Adipose tissue (tissue), 3 donors: Measurements from ENCODE around the gene NBPF9. TPM values are rescaled to one million over a fixed set of nuclear protein-coding genes. Genes with fewer than 3 reads are reported as not detected.
"Not testable (repeated sequence)": the region's sequence is repeated elsewhere in the genome, so short reads cannot be mapped to it uniquely, and the experiment has no call there.

ENCODE experiments used
- H3K27ac ChIP-seq: one replicate; pipeline ENCODE4 v1.5.1; 2013; ENCODE audit warnings: low read depth, low read length
- WGBS, 3 donors: extraction: QIAGEN DNeasy Blood & Tissue Kit; methylation state at CpG; one replicate each; pipeline ENCODE4 v1.1.7; 2013; 5-methylcytosine and 5-hydroxymethylcytosine counted together
- polyA plus RNA-seq, 3 donors: library from polyadenylated mRNA; stranded (reverse); fragments of 200-250 nt; gene quantifications; one replicate each; pipeline ENCODE4 v1.2.3, GENCODE V29; 2013
- donor health status: healthy with polysubstance abuse.
- donor health status: Bipolar disorder and iron deficiency.
- donor health status: healthy.

The NBPF9 gene, protein sequence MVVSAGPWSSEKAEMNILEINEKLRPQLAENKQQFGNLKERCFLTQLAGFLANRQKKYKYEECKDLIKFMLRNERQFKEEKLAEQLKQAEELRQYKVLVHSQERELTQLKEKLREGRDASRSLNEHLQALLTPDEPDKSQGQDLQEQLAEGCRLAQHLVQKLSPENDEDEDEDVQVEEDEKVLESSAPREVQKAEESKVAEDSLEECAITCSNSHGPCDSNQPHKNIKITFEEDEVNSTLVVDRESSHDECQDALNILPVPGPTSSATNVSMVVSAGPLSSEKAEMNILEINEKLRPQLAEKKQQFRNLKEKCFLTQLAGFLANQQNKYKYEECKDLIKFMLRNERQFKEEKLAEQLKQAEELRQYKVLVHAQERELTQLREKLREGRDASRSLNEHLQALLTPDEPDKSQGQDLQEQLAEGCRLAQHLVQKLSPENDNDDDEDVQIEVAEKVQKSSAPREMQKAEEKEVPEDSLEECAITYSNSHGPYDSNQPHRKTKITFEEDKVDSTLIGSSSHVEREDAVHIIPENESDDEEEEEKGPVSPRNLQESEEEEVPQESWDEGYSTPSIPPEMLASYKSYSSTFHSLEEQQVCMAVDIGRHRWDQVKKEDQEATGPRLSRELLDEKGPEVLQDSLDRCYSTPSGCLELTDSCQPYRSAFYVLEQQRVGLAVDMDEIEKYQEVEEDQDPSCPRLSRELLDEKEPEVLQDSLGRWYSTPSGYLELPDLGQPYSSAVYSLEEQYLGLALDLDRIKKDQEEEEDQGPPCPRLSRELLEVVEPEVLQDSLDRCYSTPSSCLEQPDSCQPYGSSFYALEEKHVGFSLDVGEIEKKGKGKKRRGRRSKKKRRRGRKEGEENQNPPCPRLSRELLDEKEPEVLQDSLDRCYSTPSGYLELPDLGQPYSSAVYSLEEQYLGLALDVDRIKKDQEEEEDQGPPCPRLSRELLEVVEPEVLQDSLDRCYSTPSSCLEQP (N-terminal part only)
- polyA plus RNA-seq = 10 to 100 TPM in 2 of 3 donors, 1 to 10 TPM in 1; 7.6 to 11.8 (median 10.2) TPM

DNA sequence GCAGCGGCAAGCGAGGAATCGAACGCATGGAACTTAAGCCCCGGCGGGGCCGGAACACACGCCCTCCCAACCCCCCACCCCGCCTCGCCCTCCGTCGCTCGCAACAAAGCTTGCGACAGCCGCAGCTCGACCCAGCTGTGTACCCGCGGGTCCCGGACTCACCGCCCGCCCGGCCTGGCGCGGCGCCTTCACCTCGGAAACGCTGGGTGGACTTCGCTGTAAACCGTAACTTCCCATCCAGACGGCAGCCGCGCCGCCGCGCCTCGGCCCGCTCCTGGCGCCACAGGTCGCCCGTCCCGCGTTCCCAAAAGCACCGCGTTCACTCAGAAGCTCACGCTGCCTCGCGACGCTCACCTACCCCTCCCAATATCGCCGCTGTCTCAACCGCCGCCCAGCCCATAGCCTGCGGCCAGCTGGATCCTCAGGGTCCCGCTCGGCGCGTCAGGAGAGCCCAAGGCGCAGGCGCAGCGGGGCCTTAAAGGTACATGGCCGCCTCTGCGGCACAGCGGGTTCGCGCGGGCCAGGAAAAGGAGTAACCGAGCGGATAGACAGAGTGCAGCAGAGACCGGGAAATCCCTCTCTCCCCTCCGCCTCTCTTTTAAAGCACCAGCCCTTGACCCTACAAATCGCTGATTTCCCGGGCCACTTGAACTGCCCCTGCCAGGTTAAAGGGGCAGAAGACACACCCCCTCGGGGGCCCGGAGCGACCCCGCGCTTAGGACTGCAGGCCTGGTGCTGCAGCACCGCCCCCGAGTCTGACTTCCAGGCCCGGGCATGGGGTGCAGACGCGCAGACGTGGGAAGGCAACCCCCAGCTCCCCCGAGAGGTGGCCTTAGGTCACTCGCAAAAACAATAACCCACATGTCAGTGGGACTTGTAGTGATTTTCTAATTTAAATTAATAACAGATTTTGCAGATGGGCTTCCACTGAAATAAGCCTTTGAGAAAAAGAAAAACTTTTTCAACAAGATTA, at the start of gene NBPF9:
Gene NBPF9, minus strand, starts transcription at position 443 of the 973 bp plus-strand sequence. CDS start 21,412 bp downstream, outside the sequence.
- not testable (repeated sequence) for H3K27ac ChIP-seq

DNA sequence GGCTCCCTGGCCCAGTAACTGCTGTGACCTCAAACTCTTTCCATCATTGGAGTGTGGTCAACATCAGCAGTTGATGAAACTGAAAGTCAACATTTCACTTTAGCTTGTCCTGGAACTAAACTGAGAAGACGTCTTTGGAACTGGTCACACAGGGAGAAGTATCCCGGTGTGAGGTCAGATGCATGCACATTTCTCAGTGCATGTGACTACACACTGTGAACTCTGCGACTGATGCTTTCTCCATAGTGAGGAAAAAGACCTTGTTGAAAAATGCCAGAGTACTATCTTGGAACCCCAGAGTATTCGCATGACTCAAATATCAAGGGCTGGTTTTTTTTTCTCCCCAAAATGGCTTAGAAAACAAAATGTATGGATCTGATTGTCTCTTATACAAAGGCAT, 46.6 kb upstream of the NBPF9 start:
- 83 to 94% (median 87%) methylated on average over 3 to 4 of the region's 4 CpGs for WGBS, 3 donors
- not testable (repeated sequence) for H3K27ac ChIP-seq

More for the DNA sequence above, at the start of gene NBPF9:
- WGBS, 3 donors = 0 to 2% (median 1%) methylated on average over 12 to 28 of the region's 85 CpGs

DNA sequence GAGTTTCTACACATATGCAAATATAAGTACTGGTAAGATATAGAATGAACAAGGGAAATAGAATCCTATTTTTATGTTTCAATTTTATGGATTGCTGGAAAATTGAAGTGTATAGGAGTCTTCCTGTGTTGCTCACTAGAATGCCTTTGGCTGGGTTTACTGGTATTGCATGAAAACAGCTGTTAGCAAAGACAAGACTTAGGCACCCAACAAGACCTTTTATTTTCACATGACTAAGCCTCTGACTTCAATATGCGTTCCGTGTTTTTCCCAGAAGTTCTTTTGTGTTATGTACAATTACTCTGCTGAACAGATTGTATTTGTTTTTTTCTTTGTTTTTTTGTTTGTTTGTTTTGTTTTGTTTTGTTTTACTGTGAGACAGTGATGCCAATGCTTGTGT, 34.2 kb upstream of the NBPF9 start:
- 67 to 100% (median 100%) methylated on average over 2 of the region's 2 CpGs for WGBS, 3 donors
- not testable (repeated sequence) for H3K27ac ChIP-seq

DNA sequence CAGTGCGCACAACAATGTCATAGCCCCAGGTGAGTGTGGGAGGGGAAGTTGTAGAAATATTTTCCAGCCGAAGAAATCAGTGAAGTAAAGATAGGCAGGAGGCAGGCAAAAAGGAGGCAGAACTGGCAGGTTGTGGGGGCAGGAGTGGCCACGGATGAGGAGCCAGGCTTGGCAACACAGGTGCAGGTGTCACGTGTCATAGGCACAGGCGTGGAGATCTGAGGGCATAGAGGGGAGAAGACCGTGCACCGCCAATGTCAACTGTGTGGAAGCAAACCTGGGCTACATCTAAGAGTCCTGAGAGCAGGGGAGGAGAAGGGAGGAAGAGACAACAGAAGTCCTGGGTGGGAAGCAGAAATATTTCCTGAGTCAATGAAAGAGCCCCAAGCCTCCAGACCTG, 27.6 kb upstream of the NBPF9 start:
- H3K27ac ChIP-seq = not testable (repeated sequence)
- 84 to 95% (median 86%) methylated on average over 6 to 7 of the region's 7 CpGs for WGBS, 3 donors

DNA sequence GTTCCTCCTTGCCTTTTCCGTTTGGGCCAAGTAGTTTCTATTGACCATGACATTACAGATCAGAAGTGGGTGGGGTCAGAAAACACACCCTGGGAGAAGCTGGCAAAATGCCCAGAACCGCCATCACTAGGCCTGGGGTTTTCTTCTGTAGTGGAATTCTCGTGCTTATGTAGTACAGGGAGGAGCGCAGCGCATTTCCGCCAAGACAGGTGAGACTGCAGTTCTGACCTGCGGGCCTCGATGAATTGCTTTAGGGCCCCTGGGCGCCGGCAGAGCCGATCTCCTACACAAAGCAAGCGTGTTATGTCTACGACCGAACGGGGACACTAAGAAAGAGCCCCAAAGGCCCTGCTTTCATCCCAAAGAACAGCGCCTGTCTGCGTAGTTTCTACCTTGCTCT, 25.9 kb upstream of the NBPF9 start:
- WGBS, 3 donors = no CpG with 5 or more reads among the region's 17 CpGs
- not testable (repeated sequence) for H3K27ac ChIP-seq

DNA sequence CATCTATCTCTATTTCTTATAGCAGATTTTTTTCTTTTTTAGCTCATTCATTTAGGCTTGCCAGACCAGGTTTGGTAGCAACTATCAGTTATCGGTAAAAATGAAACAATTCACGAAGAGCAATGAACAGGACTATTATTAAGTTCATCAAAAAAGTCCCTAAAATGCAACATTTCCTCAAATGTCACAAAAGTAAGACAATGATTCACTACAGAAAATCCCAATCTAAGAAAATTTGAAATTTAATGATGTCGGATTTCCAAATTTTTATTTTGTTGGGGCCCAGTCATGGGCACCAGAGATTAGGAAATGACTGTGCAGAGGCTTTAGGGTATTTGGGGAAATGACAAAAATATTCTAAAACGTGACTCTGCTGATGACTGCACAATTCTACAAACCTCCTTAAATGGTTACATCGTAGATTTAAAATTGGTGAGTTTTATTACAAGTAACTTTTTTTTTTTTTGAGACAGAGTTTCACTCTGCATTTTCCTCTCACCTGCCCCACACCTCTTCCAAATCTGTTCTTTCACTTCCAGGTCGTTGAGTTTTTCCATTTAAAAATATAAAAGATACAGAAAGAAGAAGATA, 23.3 kb upstream of the NBPF9 start:
- not testable (repeated sequence) for H3K27ac ChIP-seq
- WGBS, 3 donors = 62 to 79% (median 74%) methylated on average over 5 of the region's 6 CpGs

DNA sequence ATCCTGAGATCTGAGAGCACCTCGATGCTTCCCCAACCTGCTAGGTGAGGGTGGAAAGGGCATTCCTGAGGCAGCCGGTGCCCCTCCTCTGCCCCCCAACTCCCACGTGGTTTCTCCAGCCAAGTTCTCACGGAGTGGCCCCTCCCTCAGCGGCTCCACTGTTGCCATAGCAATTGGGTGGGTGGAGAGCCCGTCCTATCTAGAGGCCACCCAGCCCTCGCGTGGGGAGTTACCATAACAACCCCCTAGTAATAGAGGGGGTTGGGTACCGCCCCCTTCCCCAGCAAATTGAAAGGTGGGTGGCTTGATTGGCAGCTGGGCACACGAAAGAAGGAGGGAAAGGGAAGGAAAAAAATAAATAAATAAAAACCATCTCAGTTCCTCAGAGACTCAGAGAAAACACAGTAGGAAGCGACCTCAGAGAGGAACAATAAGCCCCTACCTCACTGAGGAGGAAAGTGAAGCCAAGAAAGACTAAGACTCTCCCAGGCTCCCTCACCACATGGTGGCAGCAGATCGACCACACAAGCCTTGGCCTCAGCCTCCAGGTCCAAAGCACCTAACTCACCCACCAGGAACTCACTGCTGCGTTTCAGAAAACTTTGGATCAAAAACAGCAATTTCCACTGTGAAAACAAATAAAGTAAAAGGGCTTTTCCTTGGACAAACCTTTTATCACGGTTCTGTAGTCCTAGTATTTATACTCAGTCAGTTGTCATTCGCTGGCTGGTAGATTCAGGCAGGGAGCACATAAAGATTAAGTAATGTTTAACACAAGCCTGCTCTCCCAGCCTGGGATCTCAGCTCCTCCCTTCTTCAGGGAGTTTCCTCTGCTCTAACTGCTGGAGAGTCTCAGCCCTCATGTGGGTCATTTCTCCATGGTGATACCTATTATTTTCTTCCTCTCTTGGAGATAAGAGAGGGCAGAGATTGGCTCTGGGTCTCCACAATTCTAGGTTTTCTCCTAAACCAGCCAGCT, 20.9 kb upstream of the NBPF9 start:
- H3K27ac ChIP-seq = not testable (repeated sequence)
- 4 to 11% (median 8%) methylated on average over 8 to 10 of the region's 15 CpGs for WGBS, 3 donors

DNA sequence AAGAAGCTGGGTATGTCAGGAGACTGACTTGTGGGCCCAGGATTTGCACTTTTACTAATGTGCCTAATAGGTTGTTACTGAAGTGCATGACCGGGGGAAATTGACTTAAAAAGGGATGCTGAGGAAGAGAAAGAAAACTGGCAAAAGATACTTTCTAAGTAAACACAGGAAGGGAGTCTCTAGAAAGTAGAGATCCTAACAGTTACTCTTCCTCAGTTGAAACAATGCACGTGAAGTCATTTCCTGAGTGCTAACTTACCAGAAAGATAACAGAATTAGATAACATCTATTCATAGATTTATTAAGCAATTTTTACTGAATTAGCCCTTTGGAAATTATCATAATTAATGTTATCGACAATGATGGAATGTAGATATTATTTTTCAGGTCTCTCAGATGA, 9.5 kb upstream of the NBPF9 start:
- H3K27ac ChIP-seq = not testable (repeated sequence)
- WGBS, 3 donors = 63 to 85% (median 67%) methylated on average over 1 of the region's 3 CpGs

DNA sequence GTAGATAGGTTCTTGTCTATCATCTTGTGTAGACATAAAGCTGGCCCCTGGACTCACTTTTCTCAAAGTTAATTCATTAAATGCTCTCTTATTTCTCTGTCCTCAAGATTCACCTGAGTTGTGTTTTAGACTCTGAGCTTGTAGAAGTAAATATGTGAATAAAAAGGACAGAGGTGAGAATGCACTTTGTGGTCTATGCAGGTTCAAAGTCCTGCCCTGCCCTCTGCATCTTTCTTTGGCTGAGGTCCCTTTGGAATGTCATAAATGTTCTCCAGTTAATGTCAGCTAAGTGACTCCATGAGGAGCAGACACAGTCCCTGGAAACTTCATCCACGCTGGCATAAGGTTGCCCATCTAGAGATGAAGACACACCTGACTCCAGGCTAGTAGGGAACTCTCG, 7.0 kb upstream of the NBPF9 start:
- not testable (repeated sequence) for H3K27ac ChIP-seq
- 67 to 91% (median 71%) methylated on average over 1 of the region's 2 CpGs for WGBS, 3 donors

DNA sequence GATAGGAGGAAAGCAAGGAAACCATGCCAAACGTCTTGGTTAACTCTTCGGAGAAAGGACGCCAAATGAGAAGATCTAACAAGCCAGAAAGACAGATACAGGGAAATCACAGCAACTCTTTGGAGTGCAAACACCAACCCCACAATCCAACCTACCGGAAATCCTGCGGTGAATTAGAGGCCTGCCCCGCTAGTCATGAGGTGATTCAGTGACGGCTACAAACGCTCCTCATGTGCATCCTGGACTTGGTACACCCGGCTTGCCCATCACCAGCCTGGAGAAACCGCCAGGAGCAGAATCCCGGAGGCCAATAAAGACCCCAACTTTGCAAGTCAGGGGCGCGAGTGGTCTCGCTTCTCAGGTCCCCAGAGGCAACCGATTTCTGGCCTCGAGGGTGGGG, 777 bp downstream of the NBPF9 start:
- WGBS, 3 donors = 0 to 1% (median 0%) methylated on average over 6 to 8 of the region's 16 CpGs
- H3K27ac ChIP-seq = not testable (repeated sequence)

DNA sequence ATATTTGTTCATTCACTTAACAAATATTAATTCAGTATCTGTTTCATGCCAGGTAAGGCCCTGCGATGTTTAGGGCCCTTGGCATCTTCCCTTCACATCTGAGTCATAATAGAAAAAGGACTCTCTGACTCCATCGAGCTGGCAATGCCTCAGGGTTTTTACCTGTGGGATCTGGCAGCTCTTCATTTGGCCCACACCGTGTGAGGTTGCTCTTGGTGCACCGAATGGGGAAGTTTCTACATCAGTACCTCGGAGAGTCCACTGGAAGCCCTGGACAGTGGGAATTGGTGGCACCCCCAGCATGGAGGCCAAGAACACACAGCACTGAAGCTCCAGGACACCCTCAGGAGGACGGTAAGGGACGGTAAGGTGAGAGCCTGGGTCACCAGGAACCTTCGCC, 5.1 kb downstream of the NBPF9 start:
- 87 to 90% (median 90%) methylated on average over 5 to 6 of the region's 8 CpGs for WGBS, 3 donors
- not testable (repeated sequence) for H3K27ac ChIP-seq

DNA sequence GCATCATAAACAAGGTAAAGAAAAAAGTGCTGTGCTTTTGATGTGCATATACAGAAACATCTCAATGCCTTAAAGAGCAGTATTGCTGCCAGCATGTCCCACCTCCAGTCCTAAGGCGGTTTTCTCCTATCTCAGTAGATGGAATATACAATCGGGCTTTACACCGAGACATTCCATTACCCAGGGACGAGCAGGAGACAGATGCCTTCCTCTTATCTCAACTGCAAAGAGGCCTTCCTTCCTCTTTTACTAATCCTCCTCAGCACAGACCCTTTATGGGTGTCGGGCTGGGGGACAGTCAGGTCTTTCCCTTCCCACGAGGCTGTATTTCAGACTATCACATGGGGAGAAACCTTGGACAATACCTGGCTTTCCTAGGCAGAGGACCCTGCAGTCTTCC, 10.2 kb downstream of the NBPF9 start:
- WGBS, 3 donors = 53 to 77% (median 69%) methylated on average over 5 to 6 of the region's 6 CpGs
- not testable (repeated sequence) for H3K27ac ChIP-seq

DNA sequence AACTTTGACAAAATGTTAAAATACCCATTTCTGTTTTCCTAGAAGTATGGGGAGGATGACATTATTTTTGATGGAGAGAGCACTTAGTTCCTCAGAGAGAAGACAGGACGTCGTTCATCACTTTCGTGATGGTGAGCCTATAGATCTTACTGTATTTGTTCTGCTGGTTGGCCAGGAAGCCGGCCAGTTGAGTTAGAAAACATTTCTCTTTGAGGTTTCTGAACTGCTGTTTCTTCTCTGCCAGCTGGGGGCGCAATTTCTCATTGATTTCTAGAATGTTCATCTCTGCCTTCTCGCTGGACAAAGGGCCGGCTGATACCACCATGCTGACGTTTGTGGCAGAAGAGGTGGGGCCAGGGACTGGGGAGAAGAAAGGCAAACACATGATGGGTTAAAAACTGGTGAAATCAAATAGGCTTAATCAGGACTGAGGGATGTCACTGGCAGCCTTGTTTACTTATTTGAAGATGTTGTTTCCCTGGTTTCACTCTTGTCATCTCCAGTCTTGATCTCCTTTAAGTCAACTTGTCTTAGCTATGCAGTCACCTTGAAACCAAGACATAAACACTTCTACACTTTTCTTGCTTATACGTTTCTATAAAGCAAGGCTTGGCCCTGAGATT, 27.7 kb downstream of the NBPF9 start:
- not testable (repeated sequence) for H3K27ac ChIP-seq
- 43 to 50% (median 44%) methylated on average over 4 of the region's 9 CpGs for WGBS, 3 donors

DNA sequence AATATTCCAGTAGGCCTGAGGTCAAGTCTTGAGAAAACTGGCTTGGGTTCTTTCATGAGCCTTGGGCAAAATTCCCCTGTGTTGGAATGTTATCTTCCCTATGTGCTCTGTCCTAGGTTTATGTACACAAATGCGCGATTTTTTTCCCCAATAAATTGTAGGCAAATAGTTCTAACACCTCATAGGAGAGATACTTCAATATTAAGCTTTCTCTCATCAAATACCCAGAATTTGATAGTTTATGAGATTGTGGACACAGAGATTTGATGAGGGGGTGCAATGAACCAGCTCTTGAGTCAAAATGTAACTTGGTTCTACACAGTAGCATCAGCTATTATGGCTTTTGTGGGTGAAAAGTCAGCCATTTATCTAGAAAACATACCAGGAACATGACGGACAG, 38.7 kb downstream of the NBPF9 start:
- H3K27ac ChIP-seq = not testable (repeated sequence)
- 75 to 83% (median 83%) methylated on average over 3 of the region's 3 CpGs for WGBS, 3 donors

DNA sequence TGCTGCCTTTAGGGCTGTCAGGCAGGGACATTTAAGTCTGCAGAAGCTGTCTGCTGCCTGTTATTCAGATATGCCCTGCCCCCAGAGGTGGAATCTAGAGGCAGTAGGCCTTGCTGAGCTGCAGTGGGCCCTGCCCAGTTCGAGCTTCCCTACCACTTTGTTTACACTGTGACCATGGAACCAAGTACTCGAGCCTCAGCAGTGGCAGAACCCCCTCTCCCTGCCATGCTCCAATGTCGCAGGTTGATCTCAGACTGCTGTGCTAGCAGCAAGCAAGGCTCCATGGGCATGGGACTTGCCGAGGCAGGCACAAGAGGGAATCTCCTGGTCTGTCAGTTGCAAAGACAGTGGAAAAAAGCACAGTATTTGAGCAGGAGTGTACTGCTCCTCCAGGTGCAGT, 60.3 kb downstream of the NBPF9 start:
- WGBS, 3 donors = 40 to 80% (median 63%) methylated on average over 2 to 4 of the region's 4 CpGs
- not testable (repeated sequence) for H3K27ac ChIP-seq

DNA sequence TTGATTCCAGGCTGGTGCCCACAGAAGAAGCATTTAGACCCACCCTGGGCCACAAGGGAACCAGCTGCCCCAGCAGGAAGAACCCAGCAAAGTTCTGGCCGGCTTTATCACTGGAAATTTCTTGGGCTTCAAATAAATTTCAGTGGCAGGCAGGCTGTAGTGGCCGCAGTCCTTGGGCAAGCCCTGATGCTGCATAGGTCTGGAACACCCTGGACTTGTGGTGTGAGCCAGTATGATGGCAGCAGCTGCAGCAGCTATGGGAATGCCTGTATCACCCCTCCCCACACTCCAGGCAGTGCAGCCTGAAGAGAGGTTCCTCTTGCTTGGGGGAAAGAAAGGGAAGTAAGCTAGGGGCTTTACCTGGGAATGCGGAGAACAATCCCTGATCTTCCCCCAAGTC, 69.4 kb downstream of the NBPF9 start:
- 80 to 100% (median 95%) methylated on average over 1 to 2 of the region's 3 CpGs for WGBS, 3 donors
- H3K27ac ChIP-seq = not testable (repeated sequence)
